Rectal smooth muscle tissue (tissue), 1 donor: ENCODE measurements around the gene TBC1D22A.

Experiments
- H3K27ac ChIP-seq: one replicate; pipeline ENCODE4 v1.7.0; 2013; ENCODE audit warnings: low read depth, low read length, inconsistent platforms
- H3K27me3 ChIP-seq: one replicate; pipeline ENCODE4 v1.7.0; 2013; ENCODE audit warnings: low read length; ENCODE audit not compliant: control insufficient read depth, insufficient read depth
- H3K36me3 ChIP-seq: one replicate; pipeline ENCODE4 v1.7.0; 2013; ENCODE audit warnings: low read length; ENCODE audit not compliant: control insufficient read depth, insufficient read depth
- H3K4me1 ChIP-seq: one replicate; pipeline ENCODE4 v1.7.0; 2013; ENCODE audit warnings: low read length; ENCODE audit not compliant: control insufficient read depth, insufficient read depth
- H3K4me3 ChIP-seq: one replicate; pipeline ENCODE4 v1.7.0; 2013; ENCODE audit warnings: low read length
- H3K9ac ChIP-seq: one replicate; pipeline ENCODE4 v1.7.0; 2013; ENCODE audit warnings: low read length

Gene TBC1D22A

DNA sequence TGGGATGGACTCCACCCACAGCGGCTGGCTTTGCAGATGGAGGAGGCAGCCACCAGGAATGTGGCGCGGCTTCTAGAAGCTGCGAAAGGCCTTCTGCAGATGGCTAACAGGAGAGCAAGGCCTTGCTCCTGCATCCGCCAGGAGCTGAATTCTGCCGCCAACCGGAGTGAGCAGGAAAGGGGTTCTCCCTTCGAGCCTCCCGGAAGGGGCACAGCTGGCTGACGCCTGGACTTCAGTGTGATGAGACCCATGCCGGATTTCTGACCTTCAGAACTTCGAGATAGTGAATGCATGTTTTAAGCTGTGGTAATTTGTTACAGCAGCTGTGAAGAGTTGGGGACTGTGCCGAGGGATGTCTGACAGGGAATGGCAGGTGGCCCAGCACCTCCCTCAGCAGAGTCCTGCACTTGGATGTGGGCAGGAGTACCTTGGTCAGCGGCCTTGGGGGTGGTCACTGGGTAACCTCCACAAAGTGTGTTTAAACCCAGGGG is 7.7 kb downstream of the TBC1D22A start:
- H3K9ac ChIP-seq, result no peak overlapping the region
- peaks cover 3% of the 10 kb centered on the region for H3K4me1 ChIP-seq
- H3K27ac ChIP-seq, result peak overlapping the region; percentile 25
- H3K36me3 ChIP-seq, result no peaks in the 10 kb centered on the region
- no peak overlapping the region for H3K4me3 ChIP-seq
- H3K27me3 ChIP-seq, result no peaks in the 10 kb centered on the region

DNA sequence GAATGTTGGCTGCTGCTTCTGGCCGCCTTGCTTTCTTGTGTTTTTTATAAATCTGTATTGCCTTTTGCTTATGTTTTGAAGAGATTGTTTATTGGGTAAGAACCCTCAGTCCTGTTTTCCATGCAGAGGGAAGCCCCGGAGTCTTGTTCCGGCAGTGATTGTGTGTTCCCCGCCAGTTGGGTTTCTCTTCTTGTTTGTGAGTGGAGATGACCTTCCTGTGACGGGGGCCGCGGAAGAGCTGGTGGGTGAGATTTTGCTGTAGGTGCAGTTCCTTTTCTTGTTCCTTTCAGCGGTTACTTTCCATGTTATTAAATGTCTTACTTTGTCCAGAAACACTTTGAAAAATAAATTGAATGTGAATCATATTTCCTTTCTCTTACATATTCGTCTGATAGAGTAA is 8.3 kb downstream of the TBC1D22A start:
- no peaks in the 10 kb centered on the region for H3K36me3 ChIP-seq
- H3K27me3 ChIP-seq, result no peaks in the 10 kb centered on the region
- peaks cover 3% of the 10 kb centered on the region for H3K4me1 ChIP-seq
- H3K27ac ChIP-seq, result no peak overlapping the region
- no peak overlapping the region for H3K9ac ChIP-seq
- H3K4me3 ChIP-seq, result no peak overlapping the region

DNA sequence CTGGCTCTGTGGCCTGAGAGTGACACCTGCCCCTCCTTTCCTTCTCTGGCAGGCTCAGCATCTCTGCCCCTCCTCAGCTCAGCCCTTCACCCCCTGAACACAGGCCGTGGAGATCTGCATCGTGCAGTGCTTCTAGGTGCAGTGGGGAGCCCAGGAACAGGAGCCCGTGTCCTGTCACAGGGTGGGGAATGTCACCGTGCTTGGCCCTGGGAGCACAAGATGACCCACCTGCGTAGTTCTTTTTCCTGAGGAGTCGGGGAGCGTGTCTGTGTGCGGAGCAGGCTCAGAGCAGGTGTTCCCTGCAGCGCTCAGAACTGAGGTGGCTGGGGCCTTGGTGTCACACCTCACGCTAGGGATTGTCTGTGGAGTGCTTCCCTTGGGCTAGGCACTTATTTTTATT is 10.6 kb downstream of the TBC1D22A start:
- Histone ChIP-seq H3K9ac (no peak overlapping the region), H3K4me3 (no peak overlapping the region), H3K27ac (no peak overlapping the region), H3K36me3 (no peaks in the 10 kb centered on the region), H3K27me3 (no peaks in the 10 kb centered on the region), H3K4me1 (peaks cover 3% of the 10 kb centered on the region)

DNA sequence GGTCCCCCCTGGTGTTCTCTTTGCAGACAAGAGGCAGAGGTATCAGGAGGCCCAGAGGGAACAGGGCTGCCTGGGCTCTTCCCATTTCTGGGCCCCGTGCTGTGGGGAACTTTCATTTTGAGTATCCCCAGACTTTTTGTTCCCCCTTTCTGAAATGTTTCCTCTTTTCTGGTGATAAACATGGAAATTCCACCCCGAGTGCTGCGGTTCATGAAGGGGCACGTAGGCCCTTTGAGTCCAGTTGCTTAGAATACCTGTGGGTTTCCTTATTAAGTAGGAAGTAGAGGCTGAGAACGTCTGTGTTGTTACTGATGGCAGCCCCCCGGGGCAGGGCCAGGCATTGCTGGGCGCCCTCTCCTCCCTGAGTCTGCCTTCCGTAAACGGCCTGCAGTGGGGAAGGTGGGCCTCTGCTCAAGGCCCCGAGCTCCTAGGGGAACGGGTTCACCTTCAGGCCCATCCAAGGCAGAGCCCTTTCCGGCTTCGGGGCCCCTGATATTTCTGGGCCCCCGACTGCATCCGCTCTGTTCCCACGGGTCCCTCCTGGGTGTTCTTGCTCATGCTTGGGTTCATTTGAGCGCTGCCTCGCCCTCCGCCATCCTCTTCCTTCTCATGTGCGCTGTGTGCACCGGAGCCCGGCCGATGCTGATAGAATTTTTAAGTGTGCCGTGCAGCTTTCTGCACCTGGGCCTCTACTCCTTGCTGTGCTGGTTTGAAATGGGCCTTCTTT is 12.0 kb downstream of the TBC1D22A start:
- H3K27ac ChIP-seq, result no peak overlapping the region
- no peak overlapping the region for H3K9ac ChIP-seq
- H3K27me3 ChIP-seq, result no peaks in the 10 kb centered on the region
- H3K4me1 ChIP-seq, result peaks cover 3% of the 10 kb centered on the region
- peaks cover 2% of the 10 kb centered on the region for H3K36me3 ChIP-seq
- H3K4me3 ChIP-seq, result no peak overlapping the region

DNA sequence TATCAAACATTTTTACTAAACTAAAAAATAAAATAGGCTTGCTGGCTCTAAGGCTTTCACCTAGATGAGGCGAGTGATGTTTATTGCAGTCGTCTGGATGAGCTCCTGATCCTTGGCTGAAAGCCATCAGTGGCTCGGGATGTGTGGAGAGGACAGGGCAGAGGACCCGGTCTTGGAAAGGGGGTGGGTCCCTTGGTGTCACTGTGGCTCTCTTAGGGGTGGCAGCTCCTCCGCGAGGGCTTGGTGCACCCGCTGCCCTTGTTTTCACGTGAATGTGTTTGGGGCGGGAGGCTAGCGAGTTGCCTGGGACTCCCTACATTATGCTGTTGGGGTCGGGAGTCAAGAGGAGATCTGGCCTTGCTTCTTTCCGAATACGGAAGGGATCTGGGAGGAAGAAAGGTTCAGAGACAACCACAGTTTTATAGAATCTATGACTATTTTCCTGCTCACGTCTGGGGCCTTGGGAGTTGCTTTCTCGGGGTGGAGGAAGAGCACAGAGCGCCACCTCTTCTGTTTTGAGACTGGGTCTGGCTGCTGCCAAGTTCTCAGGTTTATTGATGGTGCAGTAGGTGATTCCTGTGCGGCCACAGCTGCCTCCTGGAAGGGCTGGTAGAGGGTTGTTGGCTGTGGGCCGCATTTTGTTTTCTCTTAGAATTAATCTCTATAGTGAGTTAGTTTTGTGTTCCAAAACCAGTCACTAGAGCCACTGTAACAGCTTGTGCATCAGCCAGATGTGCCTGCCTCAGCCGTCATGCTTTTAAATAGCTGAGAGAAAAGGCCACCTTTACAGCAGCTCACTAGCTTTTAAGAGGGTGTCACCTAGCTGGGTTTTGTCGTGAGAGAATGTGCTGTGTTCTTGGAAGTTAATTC is 12.8 kb downstream of the TBC1D22A start:
- Histone ChIP-seq H3K4me1 (peaks cover 3% of the 10 kb centered on the region), H3K36me3 (peaks cover 2% of the 10 kb centered on the region), H3K4me3 (no peak overlapping the region), H3K27me3 (no peaks in the 10 kb centered on the region), H3K27ac (no peak overlapping the region), H3K9ac (no peak overlapping the region)

DNA sequence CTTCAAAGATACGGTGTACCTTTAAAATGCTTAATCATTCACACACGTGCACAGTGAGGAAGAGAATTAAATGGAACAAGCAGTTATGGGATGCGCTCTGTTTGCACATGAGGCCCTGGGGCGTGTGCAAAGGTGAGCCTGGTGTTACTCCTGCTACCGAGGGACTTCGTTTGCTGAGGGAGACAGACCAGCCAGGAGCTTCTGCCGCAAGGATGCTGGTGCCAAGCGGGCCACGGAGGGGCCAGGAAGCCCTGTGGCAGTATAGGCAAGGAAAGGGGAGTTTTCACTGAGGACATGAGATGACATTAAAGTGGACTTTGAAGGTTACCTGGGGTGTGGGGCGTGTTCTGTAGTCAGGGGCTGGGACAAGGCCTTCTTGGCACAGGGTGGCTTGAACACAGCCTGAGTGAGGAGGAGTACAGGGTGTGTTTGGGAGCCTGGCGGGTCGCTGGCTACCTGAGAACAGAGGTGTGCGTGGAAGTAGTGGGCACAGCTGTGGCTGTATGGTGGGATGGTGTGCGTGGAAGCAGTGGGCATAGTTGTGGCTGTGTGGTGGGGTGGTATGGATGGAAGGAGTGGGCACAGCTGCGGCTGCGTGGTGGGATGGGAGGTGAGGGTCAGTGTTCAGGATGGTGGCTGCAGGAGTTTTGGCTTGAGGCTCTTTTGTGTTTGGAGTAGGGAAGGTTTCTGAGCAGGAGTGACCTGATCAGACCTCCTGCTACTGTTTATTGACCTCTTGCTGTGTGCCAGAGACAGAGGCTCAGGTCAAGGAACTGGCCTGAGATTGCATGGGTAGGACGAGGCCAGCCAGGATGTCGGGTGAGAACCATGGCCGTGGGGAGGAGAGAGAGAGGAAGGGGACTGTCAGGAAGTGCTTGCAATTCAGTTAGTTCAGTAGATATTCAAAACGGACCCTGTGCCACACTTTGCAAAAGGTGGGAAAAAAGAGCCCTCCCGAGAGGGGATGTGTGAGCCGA is 13.7 kb downstream of the TBC1D22A start:
- H3K36me3 ChIP-seq, result peaks cover 2% of the 10 kb centered on the region
- peaks cover 3% of the 10 kb centered on the region for H3K4me1 ChIP-seq
- no peak overlapping the region for H3K9ac ChIP-seq
- H3K27me3 ChIP-seq, result no peaks in the 10 kb centered on the region
- no peak overlapping the region for H3K27ac ChIP-seq
- H3K4me3 ChIP-seq, result peak overlapping the region; percentile 6

DNA sequence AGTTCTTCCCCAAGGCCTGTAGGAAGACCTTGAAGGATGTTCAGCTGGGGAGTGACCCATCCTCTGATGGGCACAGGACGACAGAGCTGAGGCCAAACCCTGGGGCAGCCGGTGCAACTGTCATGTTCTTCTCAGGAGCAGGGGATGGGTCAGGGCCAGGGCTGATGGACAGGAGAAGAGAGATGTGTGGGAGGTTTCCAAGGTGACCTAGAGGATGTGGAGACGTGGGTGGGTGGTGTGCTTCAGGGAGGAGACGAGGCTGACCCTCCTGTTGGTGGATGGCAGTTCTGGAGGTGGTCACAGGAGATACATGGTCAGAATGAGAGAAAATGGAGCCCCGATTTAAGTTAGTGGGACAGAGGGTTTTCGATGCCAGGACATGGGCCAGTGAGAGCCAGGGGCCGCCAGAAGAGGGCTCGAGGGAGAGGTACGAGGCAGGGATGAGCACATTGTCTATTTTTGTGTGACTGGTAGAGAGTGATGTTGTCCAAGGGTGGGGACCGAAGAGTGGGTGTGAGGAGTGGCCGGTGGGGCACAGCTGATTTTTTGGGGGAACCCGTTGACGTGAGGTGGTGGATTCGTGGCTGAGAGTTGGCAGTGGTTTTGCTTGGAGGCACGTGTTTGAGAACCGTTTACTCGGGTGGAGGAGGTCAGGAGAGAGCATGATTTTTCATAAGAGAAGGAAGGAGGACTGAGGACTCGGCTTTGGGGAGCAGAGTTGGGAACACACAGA is 14.6 kb downstream of the TBC1D22A start:
- Histone ChIP-seq H3K4me1 (peaks cover 3% of the 10 kb centered on the region), H3K36me3 (peaks cover 2% of the 10 kb centered on the region), H3K27me3 (no peaks in the 10 kb centered on the region), H3K4me3 (no peak overlapping the region), H3K27ac (no peak overlapping the region), H3K9ac (no peak overlapping the region)

DNA sequence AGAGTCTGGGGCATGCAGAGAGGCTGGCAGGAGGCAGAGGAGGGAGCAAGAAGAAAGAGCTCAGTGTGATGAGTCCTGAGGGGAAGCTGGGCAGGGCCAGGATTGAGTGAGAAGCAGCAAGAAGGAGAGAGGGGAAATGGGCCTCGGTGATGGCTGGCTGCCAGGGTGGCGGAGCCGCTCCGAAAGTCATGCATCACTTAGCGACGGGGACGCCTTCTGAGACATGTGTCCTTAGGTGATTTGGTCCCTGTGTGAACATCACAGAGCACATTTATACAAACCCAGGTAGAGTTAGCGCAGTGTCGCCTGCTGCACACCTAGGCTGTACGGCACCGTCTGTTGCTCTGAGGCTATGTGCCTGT is 15.1 kb downstream of the TBC1D22A start:
- H3K4me1 ChIP-seq, result peaks cover 3% of the 10 kb centered on the region
- no peak overlapping the region for H3K9ac ChIP-seq
- H3K27ac ChIP-seq, result no peak overlapping the region
- no peaks in the 10 kb centered on the region for H3K27me3 ChIP-seq
- no peak overlapping the region for H3K4me3 ChIP-seq
- peaks cover 2% of the 10 kb centered on the region for H3K36me3 ChIP-seq

DNA sequence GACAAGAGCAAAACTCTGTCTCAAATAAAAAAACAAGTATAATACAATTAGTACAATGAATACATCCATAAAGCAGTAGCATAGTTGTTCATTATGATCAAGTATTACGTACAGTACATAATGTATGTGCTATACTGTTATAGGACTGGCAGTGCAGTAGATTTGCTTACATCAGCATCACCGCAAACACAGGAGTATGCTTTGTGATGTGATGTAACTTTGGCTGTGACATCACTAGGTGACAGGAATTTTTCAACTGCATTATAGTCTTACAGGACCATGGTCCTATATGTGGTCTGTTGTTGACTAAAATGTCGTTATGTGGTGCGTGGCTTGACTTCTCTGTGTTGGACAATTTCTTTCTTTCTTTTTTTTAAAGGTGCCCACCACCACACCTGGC is 16.6 kb downstream of the TBC1D22A start:
- H3K27me3 ChIP-seq, result no peaks in the 10 kb centered on the region
- H3K36me3 ChIP-seq, result peaks cover 2% of the 10 kb centered on the region
- no peak overlapping the region for H3K9ac ChIP-seq
- no peak overlapping the region for H3K27ac ChIP-seq
- H3K4me3 ChIP-seq, result no peak overlapping the region
- no peaks in the 10 kb centered on the region for H3K4me1 ChIP-seq

DNA sequence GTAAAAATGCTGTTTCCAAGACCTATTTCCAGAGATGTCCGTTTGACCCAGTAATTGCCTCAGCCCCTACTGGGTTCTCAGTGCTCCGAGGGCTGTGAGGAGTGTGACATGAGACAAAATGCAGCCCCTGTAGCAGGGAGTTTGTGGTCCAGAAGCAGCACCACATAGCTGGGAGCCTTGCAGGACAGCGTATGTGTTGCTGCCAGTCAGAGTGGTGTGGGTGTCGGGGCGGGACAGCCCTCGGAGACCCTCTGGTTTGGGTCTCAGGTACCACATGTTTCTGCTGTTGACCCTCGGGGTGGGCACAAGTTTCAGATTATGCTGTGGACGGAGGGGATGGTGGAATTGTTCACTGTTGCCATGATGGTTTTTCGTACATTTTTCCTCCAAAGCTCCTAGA is 17.2 kb downstream of the TBC1D22A start:
- Histone ChIP-seq H3K4me1 (no peaks in the 10 kb centered on the region), H3K27ac (no peak overlapping the region), H3K9ac (no peak overlapping the region), H3K27me3 (no peaks in the 10 kb centered on the region), H3K4me3 (no peak overlapping the region), H3K36me3 (peaks cover 2% of the 10 kb centered on the region)

DNA sequence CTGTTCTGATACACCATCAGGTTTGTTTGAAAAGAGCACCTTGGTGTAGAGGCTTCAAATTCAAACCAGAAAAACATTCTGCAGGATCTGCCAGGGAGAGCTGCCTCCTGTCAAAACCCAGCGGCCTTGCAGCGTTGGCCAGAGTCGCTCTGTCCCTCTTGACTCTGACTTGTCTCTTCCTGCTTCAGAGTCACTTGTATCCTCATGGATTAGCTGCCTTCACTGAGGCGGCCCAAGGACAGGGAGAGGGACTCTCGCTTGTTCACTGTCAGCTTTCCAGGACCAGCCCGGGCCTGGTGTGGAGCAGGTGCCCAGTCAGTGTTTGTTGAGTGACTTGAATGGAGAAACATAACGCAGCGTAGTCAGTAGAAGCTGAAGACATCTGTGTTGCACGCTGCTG is 18.0 kb downstream of the TBC1D22A start:
- no peak overlapping the region for H3K9ac ChIP-seq
- no peaks in the 10 kb centered on the region for H3K4me1 ChIP-seq
- peaks cover 2% of the 10 kb centered on the region for H3K36me3 ChIP-seq
- no peak overlapping the region for H3K4me3 ChIP-seq
- no peaks in the 10 kb centered on the region for H3K27me3 ChIP-seq
- H3K27ac ChIP-seq, result no peak overlapping the region
